Neutrophil (primary cell): ENCODE results near the gene SIMC1.
"Not testable (repeated sequence)": the region's sequence is repeated elsewhere in the genome, so short reads cannot be mapped to it uniquely, and the experiment has no call there.

Experiments
- H3K27ac ChIP-seq: fragments of 200-600 bp; sonication (generic); 2 replicates; pipeline ENCODE4 v1.5.1; 2016; ENCODE audit warnings: mild to moderate bottlenecking, moderate library complexity
- H3K27me3 ChIP-seq: fragments of 200-600 bp; sonication (generic); 2 replicates; pipeline ENCODE4 v1.6.0; 2016; ENCODE audit warnings: mild to moderate bottlenecking
- H3K36me3 ChIP-seq: fragments of 200-600 bp; sonication (generic); 2 replicates; pipeline ENCODE4 v1.5.1; 2017
- H3K4me1 ChIP-seq, 2 experiments: fragments of 200-600 bp in 1 of 2; sonication (generic) in 1 of 2; 1 replicate in 1 of 2; 2 replicates in 1 of 2; pipeline versions ENCODE4 v1.5.1 to v1.6.1; 2013 to 2016; ENCODE audit warnings: low read depth in 1 of 2, low read length in 1 of 2, mild to moderate bottlenecking in 1 of 2, moderate library complexity in 1 of 2; ENCODE audit not compliant: control insufficient read depth in 1 of 2, insufficient read depth in 1 of 2
- H3K4me3 ChIP-seq, 2 experiments: fragments of 200-600 bp in 1 of 2; sonication (generic) in 1 of 2; 1 replicate in 1 of 2; 2 replicates in 1 of 2; pipeline ENCODE4 v1.5.1; 2013 to 2016; ENCODE audit warnings: low read depth in 1 of 2, low read length in 1 of 2, mild to moderate bottlenecking in 1 of 2, moderate library complexity in 1 of 2
- H3K9me3 ChIP-seq: fragments of 200-600 bp; sonication (generic); 2 replicates; pipeline ENCODE4 v1.5.1; 2016
- TF ChIP-seq, protein P1 (sequence below): fragments of 200-600 bp; sonication (generic); IDR thresholded peaks from 2 replicates; pipeline ENCODE4 v1.5.1; 2016; ENCODE audit warnings: antibody characterized with exemption

The SIMC1 gene

DNA sequence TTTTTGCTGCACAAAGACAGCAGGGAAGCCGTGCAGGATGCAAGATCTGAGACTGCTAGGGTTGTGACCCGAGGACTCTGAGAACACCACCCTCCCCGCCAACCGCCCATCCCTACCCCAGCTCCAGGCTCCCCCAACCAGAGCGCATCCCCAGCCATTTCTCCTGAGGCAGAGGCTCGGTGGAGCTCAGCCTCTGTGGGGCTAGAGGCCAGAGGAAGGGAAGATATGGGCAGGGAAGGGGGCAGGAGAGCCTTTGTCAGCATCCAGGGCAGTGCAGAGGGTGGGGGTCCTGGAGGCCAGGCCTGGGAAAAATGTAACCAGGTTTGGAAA is 43.2 kb upstream of the SIMC1 start:
- H3K27me3 ChIP-seq: peaks cover 80% of the 10 kb centered on the region
- H3K4me1 ChIP-seq, H3K36me3 ChIP-seq, H3K9me3 ChIP-seq, H3K4me3 ChIP-seq, H3K27ac ChIP-seq: not testable (repeated sequence)

DNA sequence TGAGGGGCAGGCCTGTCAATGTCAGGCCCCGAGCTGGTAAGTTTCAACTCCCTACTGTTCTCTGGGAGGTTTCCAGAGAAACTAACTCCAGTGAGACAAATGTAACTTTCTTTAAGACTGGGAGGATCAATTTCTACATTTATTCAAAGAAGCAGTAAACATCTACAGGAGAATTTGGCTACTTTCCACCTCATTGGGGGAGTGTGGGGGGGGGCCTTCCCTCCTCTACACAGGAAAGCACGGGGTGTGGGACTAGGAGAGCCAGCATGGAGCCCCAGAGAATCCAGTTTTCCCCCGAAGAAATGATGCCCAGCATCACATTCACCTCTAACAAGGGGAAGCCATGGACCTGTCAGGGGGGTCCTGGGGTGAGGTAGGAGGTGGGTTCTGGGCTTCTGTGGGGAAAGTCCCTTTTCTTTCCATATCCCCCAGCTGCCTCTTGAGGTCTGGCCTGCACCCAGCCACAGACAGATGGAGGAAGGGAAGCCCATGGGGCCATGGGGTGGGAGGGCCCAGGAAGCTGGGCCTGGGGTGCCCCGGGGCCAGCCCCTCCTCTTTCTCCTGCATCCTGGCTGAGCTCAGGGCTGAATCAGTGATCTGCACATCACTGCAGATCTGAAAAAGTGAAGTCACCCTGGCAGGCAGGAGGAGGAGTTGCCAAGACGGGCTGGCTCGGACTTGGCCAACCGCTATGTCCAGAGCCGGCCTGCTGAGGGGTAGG is 42.6 kb upstream of the SIMC1 start:
- H3K27me3 ChIP-seq: peaks cover 86% of the 10 kb centered on the region
- H3K27ac ChIP-seq, H3K36me3 ChIP-seq, H3K4me3 ChIP-seq, H3K9me3 ChIP-seq, H3K4me1 ChIP-seq: not testable (repeated sequence)

DNA sequence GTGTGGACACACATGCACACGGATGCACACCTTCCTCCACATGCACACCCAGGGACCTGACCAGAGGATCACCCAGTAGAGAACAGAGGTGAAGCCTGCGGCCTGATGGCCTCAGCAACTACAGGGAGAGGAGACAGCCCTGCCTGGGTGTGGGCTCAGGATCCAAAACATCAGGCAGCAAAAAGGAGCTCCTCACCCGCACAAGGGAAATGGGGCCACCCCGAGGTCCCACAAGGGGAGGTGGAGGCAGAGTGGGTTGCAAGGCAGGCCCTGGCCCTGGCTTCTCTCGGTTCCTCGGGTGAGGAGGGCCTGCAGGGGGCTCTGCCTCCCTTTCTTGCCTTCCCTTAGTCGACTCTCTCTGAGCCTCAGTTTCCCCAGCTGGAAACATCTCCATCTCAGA is 41.4 kb upstream of the SIMC1 start:
- not testable (repeated sequence) for H3K4me1 ChIP-seq, H3K4me3 ChIP-seq, H3K27ac ChIP-seq, H3K36me3 ChIP-seq, H3K9me3 ChIP-seq
- H3K27me3 ChIP-seq: peaks cover 91% of the 10 kb centered on the region

DNA sequence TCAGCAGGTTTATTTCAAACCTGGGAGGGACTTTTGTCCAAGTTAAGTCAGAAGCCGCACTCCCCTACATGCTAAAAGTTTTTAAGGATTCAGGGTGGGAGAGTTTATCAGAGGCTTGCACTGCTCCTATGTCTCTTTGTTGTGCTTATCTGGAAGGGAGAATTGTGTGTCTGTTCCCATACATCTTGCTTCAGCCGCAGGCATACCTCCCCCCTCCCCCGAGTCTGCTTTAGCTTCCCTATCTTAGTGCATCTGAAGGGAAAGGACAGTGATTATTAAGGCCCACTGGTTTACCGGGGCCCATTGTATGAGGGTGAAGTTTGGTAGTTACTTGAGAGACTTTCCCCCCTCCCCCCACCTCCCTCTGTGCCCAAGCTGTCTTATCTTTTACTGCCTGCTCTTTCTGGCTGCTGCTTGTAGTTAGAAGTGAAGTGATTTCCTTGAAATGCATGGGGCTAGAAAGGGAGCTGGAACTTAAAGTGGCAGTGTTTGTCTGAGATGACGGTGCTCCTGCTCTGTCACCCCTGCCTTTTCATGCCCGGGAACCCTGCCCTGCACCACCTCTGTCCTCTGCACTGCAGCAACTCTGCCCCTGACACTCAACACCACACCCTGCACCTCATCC is 40.9 kb upstream of the SIMC1 start:
- H3K27ac ChIP-seq, H3K9me3 ChIP-seq, H3K36me3 ChIP-seq, H3K4me3 ChIP-seq, H3K4me1 ChIP-seq: not testable (repeated sequence)
- peaks cover 91% of the 10 kb centered on the region for H3K27me3 ChIP-seq

DNA sequence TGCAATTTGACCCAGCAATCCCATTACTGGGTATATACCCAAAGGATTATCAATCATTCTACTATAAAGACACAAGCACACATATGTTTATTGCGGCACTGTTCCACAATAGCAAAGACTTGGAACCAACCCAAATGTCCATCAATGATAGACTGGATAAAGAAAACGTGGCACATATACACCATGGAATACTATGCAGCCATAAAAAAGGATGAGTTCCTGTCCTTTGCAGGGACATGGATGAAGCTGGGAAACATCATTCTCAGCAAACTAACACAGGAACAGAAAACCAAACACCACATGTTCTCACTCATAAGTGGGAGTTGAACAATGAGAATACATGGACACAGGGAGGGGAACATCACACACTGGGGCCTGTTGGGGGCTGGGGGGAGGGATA is 39.9 kb upstream of the SIMC1 start:
- not testable (repeated sequence) for H3K4me3 ChIP-seq, H3K9me3 ChIP-seq
- peaks cover 83% of the 10 kb centered on the region for H3K27me3 ChIP-seq

DNA sequence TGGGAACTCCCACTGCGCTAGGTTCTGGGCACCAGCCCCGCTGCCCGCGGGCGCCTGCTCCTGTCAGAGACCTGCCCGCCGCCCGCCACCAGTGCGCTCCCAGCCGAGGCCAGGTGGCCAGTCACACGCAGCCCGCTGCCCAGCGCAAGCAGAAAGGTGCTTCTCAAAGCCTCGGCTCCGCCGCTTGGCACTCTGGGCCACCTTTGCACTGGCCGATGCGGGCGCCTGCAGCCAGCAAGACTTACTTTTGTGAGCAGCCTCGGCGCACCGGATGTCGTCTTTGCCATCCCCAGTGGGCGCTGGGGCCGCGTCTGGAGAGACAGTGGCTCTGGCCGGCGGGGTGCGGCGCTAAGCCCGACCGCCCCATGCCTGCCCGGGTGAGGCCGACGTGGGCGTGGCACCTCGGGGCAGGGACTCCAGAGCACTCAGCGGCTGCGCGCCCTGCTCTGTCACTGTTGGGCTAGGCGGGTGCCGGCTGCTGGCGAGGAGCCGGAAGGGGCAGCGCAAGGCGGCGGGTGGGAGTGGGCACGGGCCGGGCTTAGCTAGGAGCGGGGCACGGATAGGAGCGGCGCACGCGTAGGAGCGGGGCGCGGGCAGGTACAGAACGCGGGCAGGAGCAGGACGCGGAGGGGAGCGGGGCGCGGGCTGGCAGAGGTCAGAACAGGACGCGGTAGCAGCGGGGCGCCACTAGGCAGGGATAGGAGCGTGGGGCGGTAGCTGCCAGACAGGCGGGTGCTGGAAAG is 39.1 kb upstream of the SIMC1 start:
- not testable (repeated sequence) for H3K36me3 ChIP-seq, H3K9me3 ChIP-seq, H3K4me1 ChIP-seq, H3K27ac ChIP-seq, H3K4me3 ChIP-seq
- H3K27me3 ChIP-seq: peaks cover 74% of the 10 kb centered on the region

More for the DNA sequence above, 39.9 kb upstream of the SIMC1 start:
- H3K36me3 ChIP-seq, H3K4me1 ChIP-seq, H3K27ac ChIP-seq: not testable (repeated sequence)

DNA sequence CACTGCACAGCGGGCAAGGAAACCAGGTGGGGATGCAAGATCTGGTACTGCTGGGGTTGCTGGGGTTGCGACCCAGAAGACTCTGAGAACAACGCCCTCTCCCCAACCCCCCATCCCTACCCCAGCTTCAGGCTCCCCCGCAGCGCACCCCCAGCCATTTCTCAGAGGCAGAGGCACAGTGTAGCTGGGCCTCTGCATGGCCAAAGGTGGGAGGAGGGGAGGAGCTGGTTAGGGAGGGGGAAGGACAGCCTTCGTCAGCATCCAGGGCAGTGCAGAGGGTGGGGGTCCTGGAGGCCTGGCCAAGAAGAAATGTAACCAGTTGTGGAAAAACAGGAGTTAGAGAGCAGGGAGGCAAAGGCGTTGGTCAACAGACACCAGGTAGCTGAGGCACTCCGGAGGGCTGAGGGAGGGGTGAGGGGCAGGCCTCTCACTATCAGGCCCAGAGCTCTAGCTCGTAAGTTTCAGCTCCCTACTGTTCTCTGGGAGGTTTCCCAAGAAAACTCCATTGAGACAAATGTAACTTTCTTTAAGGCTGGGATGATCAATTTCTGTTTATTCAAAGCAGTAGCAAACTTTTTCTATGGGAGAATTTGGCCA is 38.3 kb upstream of the SIMC1 start:
- not testable (repeated sequence) for H3K36me3 ChIP-seq, H3K4me3 ChIP-seq, H3K27ac ChIP-seq, H3K4me1 ChIP-seq, H3K9me3 ChIP-seq
- peaks cover 68% of the 10 kb centered on the region for H3K27me3 ChIP-seq

DNA sequence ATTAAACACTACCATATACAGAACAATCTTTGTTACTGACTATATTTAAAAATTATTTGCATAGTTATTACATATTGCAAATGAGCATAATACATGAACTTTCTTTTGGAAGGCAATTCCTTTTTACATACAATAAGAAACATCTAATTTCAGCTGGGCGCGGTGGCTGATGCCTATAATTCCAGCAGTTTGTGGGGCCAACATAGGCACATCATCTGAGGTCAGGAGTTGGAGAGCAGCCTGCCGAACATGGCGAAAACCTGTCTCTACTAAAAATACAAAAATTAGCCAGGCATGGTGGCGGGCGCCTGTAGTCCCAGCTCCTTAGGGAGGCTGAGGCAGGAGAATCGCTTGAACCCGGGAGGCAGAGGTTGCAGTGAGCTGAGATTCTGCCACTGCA is 36.4 kb upstream of the SIMC1 start:
- no peaks in the 10 kb centered on the region for H3K4me1 ChIP-seq

More for the DNA sequence above, 36.4 kb upstream of the SIMC1 start:
- Histone ChIP-seq H3K4me3 (no peak overlapping the region), H3K27me3 (peaks cover 54% of the 10 kb centered on the region), H3K27ac (no peak overlapping the region), H3K36me3 (no peaks in the 10 kb centered on the region), H3K9me3 (no peaks in the 10 kb centered on the region)
- TF ChIP-seq, protein P1, sequence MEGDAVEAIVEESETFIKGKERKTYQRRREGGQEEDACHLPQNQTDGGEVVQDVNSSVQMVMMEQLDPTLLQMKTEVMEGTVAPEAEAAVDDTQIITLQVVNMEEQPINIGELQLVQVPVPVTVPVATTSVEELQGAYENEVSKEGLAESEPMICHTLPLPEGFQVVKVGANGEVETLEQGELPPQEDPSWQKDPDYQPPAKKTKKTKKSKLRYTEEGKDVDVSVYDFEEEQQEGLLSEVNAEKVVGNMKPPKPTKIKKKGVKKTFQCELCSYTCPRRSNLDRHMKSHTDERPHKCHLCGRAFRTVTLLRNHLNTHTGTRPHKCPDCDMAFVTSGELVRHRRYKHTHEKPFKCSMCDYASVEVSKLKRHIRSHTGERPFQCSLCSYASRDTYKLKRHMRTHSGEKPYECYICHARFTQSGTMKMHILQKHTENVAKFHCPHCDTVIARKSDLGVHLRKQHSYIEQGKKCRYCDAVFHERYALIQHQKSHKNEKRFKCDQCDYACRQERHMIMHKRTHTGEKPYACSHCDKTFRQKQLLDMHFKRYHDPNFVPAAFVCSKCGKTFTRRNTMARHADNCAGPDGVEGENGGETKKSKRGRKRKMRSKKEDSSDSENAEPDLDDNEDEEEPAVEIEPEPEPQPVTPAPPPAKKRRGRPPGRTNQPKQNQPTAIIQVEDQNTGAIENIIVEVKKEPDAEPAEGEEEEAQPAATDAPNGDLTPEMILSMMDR: no peak
